Measurements from ENCODE around the gene NRXN3. TPM values are rescaled to one million over a fixed set of nuclear protein-coding genes. Genes with fewer than 3 reads are reported as not detected.

Gene NRXN3
- total RNA-seq, 2 experiments from 2014 or later = not detected

DNA sequence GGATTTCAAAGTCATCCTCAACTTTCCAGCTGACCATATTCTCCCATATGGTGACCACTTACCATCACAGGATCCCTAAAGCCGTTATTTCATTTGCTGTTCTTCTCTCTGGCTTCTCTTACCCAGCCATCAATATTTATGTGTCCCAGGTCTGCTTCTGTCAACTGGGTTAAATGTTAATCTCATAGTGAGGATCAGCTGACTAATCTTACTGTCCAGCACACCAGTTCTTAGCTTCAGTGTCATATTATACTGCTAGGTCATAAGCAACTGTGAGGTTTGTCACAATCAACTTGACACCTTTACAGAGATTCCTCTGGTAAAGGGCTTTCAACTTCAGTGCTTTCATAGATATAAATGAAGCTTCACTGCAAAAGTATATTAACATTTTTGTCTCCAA lies 1746.7 kb downstream of the NRXN3 start:
- H3K27ac ChIP-seq (ENCODE audit: low read depth, low read length, poor library complexity, severe bottlenecking) = no peak overlapping the region
- no peaks in the 10 kb centered on the region for H3K9me3 ChIP-seq (ENCODE audit: low read length)
- H3K36me3 ChIP-seq (ENCODE audit: insufficient read depth, low read length) = no peaks in the 10 kb centered on the region
- TF ChIP-seq, protein P1, sequence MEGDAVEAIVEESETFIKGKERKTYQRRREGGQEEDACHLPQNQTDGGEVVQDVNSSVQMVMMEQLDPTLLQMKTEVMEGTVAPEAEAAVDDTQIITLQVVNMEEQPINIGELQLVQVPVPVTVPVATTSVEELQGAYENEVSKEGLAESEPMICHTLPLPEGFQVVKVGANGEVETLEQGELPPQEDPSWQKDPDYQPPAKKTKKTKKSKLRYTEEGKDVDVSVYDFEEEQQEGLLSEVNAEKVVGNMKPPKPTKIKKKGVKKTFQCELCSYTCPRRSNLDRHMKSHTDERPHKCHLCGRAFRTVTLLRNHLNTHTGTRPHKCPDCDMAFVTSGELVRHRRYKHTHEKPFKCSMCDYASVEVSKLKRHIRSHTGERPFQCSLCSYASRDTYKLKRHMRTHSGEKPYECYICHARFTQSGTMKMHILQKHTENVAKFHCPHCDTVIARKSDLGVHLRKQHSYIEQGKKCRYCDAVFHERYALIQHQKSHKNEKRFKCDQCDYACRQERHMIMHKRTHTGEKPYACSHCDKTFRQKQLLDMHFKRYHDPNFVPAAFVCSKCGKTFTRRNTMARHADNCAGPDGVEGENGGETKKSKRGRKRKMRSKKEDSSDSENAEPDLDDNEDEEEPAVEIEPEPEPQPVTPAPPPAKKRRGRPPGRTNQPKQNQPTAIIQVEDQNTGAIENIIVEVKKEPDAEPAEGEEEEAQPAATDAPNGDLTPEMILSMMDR (conservative IDR thresholded peaks at IDR 0.05; ENCODE audit: low read length) = no peak
- TF ChIP-seq EZH2phosphoT487 (IDR thresholded peaks at IDR 0.05; ENCODE audit: borderline replicate concordance, low read depth, low read length) = no peak
- no peak overlapping the region for H3K4me3 ChIP-seq (ENCODE audit: low read depth, low read length, poor library complexity, severe bottlenecking)
- BruUV-seq (replicated peaks) = no TSS peak
- no peak overlapping the region for H3K4me2 ChIP-seq (ENCODE audit: low read length)
- no peaks in the 10 kb centered on the region for H3K9me2 ChIP-seq (ENCODE audit: insufficient read depth, low read length)
- POLR2A ChIA-PET = interaction anchor here (0.9 kb wide), 1 partner anchor 62 kb away, joined by 3 read pairs; no protein-coding TSS in a partner anchor
- H2AFZ ChIP-seq (ENCODE audit: low read length) = no peak overlapping the region
- no peaks in the 10 kb centered on the region for H3K79me2 ChIP-seq (ENCODE audit: insufficient read depth, low read depth, low read length)
- no peaks in the 10 kb centered on the region for H3K4me1 ChIP-seq (ENCODE audit: insufficient read depth, low read length, poor library complexity, severe bottlenecking)
- CTCF ChIA-PET (ENCODE audit: unreplicated experiment) = no interaction called here
- DNase-seq (ENCODE audit: low spot score) = no peak
- intact Hi-C loops (cut with micrococcal nuclease; ENCODE audit: unreplicated experiment) = no loop called here
- no peaks in the 10 kb centered on the region for H4K20me1 ChIP-seq (ENCODE audit: insufficient read depth, low read length)

Small RNA genes lying within 50 kb of the gene (small RNA-seq; reads per million reads assigned to genes)
- 2.5 reads per million, percentile 82 among the genes with 10 or more reads in this experiment for gene RNA5SP388
